Esophagus muscularis mucosa (tissue), 4 donors: ENCODE measurements around the gene TMEM51.

Source experiments
- EP300 ChIP-seq: sonication (generic); formaldehyde crosslinking; IDR thresholded peaks from one replicate; pipeline ENCODE4 v1.6.1; 2017; ENCODE audit warnings: antibody characterized with exemption
- POLR2A ChIP-seq: fragments of 450-650 bp; IDR thresholded peaks from one replicate; pipeline ENCODE4 v1.6.1; 2017; ENCODE audit warnings: antibody characterized with exemption, moderate library complexity, mild to moderate bottlenecking, low read depth
- POLR2AphosphoS5 ChIP-seq, 2 donors: sonication (generic); formaldehyde crosslinking; IDR thresholded peaks; one replicate each; pipeline ENCODE4 v1.6.1; 2017; ENCODE audit warnings: antibody characterized with exemption in 2 of 2
- TF ChIP-seq, protein P1 (sequence below), 3 experiments: fragments of 200-600 bp in 2 of 3; fragments of 450-650 bp in 1 of 3; sonication (generic) in 2 of 3; IDR thresholded peaks; one replicate each; pipeline ENCODE4 v1.5.1; 2017 to 2019; ENCODE audit warnings: antibody characterized with exemption in 3 of 3, mild to moderate bottlenecking in 2 of 3, moderate library complexity in 1 of 3

DNA sequence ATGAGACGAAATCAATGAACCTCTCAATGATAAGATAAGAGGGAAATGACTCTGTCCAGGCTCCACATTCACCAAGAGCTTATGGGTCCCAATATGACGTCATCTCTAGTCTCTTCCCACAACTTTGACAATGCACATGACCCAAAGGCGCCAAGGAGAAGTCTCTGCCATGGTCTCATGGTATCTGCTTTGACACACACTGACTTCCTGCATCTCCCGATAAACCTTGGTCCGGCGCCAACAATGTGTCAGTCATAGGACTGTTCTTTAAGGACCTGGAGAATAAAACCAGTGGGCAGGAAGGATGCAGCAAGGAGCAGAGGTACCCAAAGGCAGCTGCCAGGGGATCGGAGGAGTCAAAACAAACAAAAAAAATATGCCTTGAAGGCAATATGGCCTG, 46.9 kb upstream of the TMEM51 start:
- TF ChIP-seq POLR2AphosphoS5 (IDR thresholded peaks at IDR 0.05) (no peak), POLR2A (no peak), EP300 (no peak)
- TF ChIP-seq, protein P1, sequence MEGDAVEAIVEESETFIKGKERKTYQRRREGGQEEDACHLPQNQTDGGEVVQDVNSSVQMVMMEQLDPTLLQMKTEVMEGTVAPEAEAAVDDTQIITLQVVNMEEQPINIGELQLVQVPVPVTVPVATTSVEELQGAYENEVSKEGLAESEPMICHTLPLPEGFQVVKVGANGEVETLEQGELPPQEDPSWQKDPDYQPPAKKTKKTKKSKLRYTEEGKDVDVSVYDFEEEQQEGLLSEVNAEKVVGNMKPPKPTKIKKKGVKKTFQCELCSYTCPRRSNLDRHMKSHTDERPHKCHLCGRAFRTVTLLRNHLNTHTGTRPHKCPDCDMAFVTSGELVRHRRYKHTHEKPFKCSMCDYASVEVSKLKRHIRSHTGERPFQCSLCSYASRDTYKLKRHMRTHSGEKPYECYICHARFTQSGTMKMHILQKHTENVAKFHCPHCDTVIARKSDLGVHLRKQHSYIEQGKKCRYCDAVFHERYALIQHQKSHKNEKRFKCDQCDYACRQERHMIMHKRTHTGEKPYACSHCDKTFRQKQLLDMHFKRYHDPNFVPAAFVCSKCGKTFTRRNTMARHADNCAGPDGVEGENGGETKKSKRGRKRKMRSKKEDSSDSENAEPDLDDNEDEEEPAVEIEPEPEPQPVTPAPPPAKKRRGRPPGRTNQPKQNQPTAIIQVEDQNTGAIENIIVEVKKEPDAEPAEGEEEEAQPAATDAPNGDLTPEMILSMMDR (IDR thresholded peaks at IDR 0.05): no peak
